ENCODE results near the gene RNF150. TPM values are rescaled to one million over a fixed set of nuclear protein-coding genes. Genes with fewer than 3 reads are reported as not detected.

RNF150 gene
- total and polyA plus RNA-seq, 12 donors = 4.9 to 88.6 (median 61.3) TPM

GRCh38 chr4:140876615-140877364 lies 256.5 kb downstream of the RNF150 start:
- Histone ChIP-seq H3K36me3 (replicated peaks in 1 of 2) (no peaks in the 10 kb centered on the region), H3K4me1 (replicated peaks in 1 of 2) (peaks cover 4 to 15% of the 10 kb centered on the region in 2 donors), H3K4me3 (no peak overlapping the region), H3K27ac (no peak overlapping the region), H3K27me3 (no peaks in the 10 kb centered on the region), H3K9me3 (replicated peaks in 1 of 3) (no peaks in the 10 kb centered on the region)
- no peak for DNase-seq
- intact Hi-C loops (cut with DNase I) = no loop called here
- 92 to 100% (median 95%) methylated on average over 3 of the region's 3 CpGs for WGBS, 4 donors
- TF ChIP-seq CTCF (IDR thresholded peaks at IDR 0.05) (no peak), POLR2A (IDR thresholded peaks at IDR 0.05) (no peak)

GRCh38 chr4:140875746-140876452 lies 257.4 kb downstream of the RNF150 start:
- WGBS, 4 donors = 80 to 94% (median 86%) methylated on average over 1 of the region's 1 CpG
- intact Hi-C loops (cut with DNase I) = no loop called here
- Histone ChIP-seq H3K36me3 (replicated peaks in 1 of 2) (no peaks in the 10 kb centered on the region), H3K9me3 (replicated peaks in 1 of 3) (no peaks in the 10 kb centered on the region), H3K4me1 (replicated peaks in 1 of 2) (peaks cover 7 to 23% of the 10 kb centered on the region in 2 donors), H3K4me3 (no peak overlapping the region), H3K27ac (no peak overlapping the region), H3K27me3 (no peaks in the 10 kb centered on the region)
- TF ChIP-seq POLR2A (IDR thresholded peaks at IDR 0.05) (no peak), CTCF (IDR thresholded peaks at IDR 0.05) (no peak)
- DNase-seq = no peak

- Histone ChIP-seq H3K4me3 (no peak overlapping the region), H3K36me3 (replicated peaks in 1 of 2) (no peaks in the 10 kb centered on the region), H3K27ac (no peak overlapping the region), H3K4me1 (replicated peaks in 1 of 2) (peaks cover 7 to 23% of the 10 kb centered on the region in 2 donors), H3K9me3 (replicated peaks in 1 of 3) (no peaks in the 10 kb centered on the region), H3K27me3 (no peaks in the 10 kb centered on the region)
- WGBS, 4 donors = 83 to 96% (median 91%) methylated on average over 1 of the region's 1 CpG
- DNase-seq = no peak
- intact Hi-C loops (cut with DNase I) = no loop called here
- no peak for TF ChIP-seq CTCF (IDR thresholded peaks at IDR 0.05)
- TF ChIP-seq POLR2A (IDR thresholded peaks at IDR 0.05) = no peak
These were observed 259.2 kb downstream of the RNF150 start for GRCh38 chr4:140874056-140874455.

GRCh38 chr4:140871368-140871767 lies 261.9 kb downstream of the RNF150 start:
- intact Hi-C loops (cut with DNase I) = no loop called here
- 41 to 53% (median 48%) methylated on average over 1 of the region's 1 CpG for WGBS, 4 donors

More at GRCh38 chr4:140871368-140871767, 261.9 kb downstream of the RNF150 start:
- Histone ChIP-seq H3K27me3 (no peaks in the 10 kb centered on the region), H3K9me3 (replicated peaks in 1 of 3) (no peaks in the 10 kb centered on the region), H3K4me1 (replicated peaks in 1 of 2) (peaks cover 7 to 17% of the 10 kb centered on the region in 2 donors), H3K27ac (no peak overlapping the region), H3K4me3 (no peak overlapping the region), H3K36me3 (replicated peaks in 1 of 2) (no peaks in the 10 kb centered on the region)
- TF ChIP-seq CTCF (IDR thresholded peaks at IDR 0.05) = no peak
- no peak for TF ChIP-seq POLR2A (IDR thresholded peaks at IDR 0.05)
- no peak for DNase-seq

All from adrenal gland (tissue), 12 donors.